ENCODE data around the gene ADGRF5.
A peak's percentile ranks its signal among the peaks of the same experiment; 100 is the strongest.

The ADGRF5 gene

GRCh38 chr6:46894433-46894832 is 27.3 kb downstream of the ADGRF5 start:
- H3K27ac ChIP-seq, result no peak overlapping the region
- no peak for TF ChIP-seq CTCF (conservative IDR thresholded peaks at IDR 0.05; ENCODE audit: low read depth)
- no peak for DNase-seq (ENCODE audit: low spot score)
- ChIA-PET POLR2A (ENCODE audit: low non-redundant PET) (no interaction called here), CTCF (no interaction called here)

GRCh38 chr6:46893648-46894047 is 28.1 kb downstream of the ADGRF5 start:
- POLR2A ChIA-PET (ENCODE audit: low non-redundant PET), result no interaction called here
- no peak overlapping the region for H3K27ac ChIP-seq
- no peak for TF ChIP-seq CTCF (conservative IDR thresholded peaks at IDR 0.05; ENCODE audit: low read depth)
- no peak for DNase-seq (ENCODE audit: low spot score)
- CTCF ChIA-PET, result no interaction called here

- CTCF ChIA-PET, result no interaction called here
- POLR2A ChIA-PET (ENCODE audit: low non-redundant PET), result no interaction called here
- no peak overlapping the region for H3K27ac ChIP-seq
- TF ChIP-seq CTCF (conservative IDR thresholded peaks at IDR 0.05; ENCODE audit: low read depth), result no peak
- DNase-seq (ENCODE audit: low spot score), result no peak
Observed at GRCh38 chr6:46891252-46891795, 30.4 kb downstream of the ADGRF5 start.

GRCh38 chr6:46888578-46888977 is 33.2 kb downstream of the ADGRF5 start:
- CTCF ChIA-PET, result no interaction called here
- no peak overlapping the region for H3K27ac ChIP-seq
- POLR2A ChIA-PET (ENCODE audit: low non-redundant PET), result no interaction called here
- DNase-seq (ENCODE audit: low spot score), result peak; percentile 21
- no peak for TF ChIP-seq CTCF (conservative IDR thresholded peaks at IDR 0.05; ENCODE audit: low read depth)

GRCh38 chr6:46888031-46888430 is 33.7 kb downstream of the ADGRF5 start:
- H3K27ac ChIP-seq, result no peak overlapping the region
- peak; percentile 15 for DNase-seq (ENCODE audit: low spot score)
- no peak for TF ChIP-seq CTCF (conservative IDR thresholded peaks at IDR 0.05; ENCODE audit: low read depth)
- POLR2A ChIA-PET (ENCODE audit: low non-redundant PET), result no interaction called here
- CTCF ChIA-PET, result no interaction called here

GRCh38 chr6:46882645-46883044 is 39.1 kb downstream of the ADGRF5 start:
- POLR2A ChIA-PET (ENCODE audit: low non-redundant PET), result no interaction called here
- TF ChIP-seq CTCF (conservative IDR thresholded peaks at IDR 0.05; ENCODE audit: low read depth), result no peak
- CTCF ChIA-PET, result interaction anchor here (1.4 kb wide), 1 partner anchor 21 kb away, joined by 6 read pairs; no protein-coding TSS in a partner anchor
- DNase-seq (ENCODE audit: low spot score), result no peak
- H3K27ac ChIP-seq, result no peak overlapping the region

- POLR2A ChIA-PET (ENCODE audit: low non-redundant PET), result no interaction called here
Observed at GRCh38 chr6:46879003-46879402, 42.7 kb downstream of the ADGRF5 start.

More at GRCh38 chr6:46879003-46879402, 42.7 kb downstream of the ADGRF5 start:
- H3K27ac ChIP-seq, result no peak overlapping the region
- CTCF ChIA-PET, result no interaction called here
- DNase-seq (ENCODE audit: low spot score), result no peak
- no peak for TF ChIP-seq CTCF (conservative IDR thresholded peaks at IDR 0.05; ENCODE audit: low read depth)

Data from RWPE1 (cell line).